Activated gamma-delta T cell (primary cell): Measurements from ENCODE around the gene LILRA6.
"Not testable (repeated sequence)": the region's sequence is repeated elsewhere in the genome, so short reads cannot be mapped to it uniquely, and the experiment has no call there.

Experiments used
- DNase-seq: peaks from one replicate; lab custom pipeline; 2025; lab: John Stamatoyannopoulos, UW

The LILRA6 gene

DNA sequence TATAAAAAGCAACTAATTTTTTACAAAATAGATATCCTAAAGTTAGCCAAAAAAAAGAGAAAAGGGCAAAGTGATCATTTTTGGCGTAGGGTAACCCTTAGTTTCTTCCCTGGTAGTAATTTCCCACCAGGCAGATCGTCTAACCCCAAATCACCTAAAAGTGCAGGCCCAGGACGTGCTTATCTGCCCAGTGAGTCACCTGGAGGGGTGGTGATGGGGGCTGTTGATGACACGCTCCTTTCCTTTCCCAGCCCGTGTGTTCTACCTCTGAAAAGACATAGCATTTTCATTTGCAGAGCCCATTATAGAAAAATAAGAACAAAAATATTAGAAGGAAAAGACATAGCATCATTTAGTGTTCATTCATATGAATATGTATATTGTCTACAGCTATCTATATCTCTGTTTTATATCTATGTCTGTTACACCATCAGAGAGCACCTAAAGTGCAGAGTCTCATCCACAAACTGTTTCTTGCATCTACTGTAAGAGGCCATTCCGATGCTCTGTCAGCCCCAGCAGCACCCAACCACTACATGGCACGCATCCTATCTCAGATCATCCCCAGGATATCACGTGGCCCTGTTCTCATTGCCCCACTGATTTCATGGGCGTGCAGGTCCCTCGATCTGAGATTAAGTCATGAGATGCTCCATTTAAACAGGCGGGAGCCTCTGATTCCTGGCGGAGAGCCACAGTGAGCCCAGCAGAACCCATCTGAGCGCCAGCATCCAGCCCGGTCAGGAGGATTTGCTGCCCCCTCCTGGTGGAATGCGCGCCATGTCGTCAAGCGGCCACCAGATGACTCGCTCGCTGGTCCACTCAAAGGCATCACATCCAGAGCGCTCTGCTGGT, 11.3 kb downstream of the LILRA6 start:
- peak; percentile 50 for DNase-seq

DNA sequence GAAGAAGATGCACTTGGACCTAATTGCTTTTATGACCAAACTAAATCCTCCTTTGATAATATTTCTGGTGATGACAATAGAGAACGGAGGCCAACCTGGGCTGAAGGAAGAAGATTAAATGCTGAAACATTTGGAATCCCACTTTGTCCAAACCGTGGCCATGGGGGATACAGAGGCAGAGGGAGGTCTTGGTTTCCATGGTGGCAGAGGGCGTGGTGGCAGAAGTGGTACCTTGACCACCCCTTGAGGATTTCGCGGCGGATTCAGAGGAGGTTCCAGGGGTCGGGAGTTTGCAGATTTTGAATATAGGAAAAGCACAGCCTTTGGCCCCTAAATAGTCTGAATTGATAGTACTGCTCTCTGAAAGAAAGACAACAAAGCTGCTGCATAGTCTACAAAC, 12.6 kb downstream of the LILRA6 start:
- DNase-seq: no peak

DNA sequence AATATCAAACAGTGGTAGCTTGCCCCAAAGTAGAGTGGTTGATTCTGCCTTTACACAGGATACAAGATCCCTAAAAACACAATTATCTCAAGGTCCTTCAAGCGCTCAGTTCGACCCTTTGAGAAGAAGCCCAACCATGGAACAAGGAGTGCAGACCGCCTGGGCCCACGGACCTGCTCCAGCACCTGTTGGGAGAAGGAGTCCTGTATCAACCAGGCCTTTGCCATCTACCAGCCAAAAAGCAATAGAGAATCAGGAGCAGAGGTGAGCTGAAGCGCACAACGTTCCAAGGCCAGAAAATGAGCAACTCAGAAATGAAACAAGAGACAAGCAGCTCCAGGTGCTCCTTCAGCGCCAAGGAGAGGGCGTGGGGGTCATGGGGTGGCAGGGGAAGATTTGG, 13.4 kb downstream of the LILRA6 start:
- DNase-seq: no peak

DNA sequence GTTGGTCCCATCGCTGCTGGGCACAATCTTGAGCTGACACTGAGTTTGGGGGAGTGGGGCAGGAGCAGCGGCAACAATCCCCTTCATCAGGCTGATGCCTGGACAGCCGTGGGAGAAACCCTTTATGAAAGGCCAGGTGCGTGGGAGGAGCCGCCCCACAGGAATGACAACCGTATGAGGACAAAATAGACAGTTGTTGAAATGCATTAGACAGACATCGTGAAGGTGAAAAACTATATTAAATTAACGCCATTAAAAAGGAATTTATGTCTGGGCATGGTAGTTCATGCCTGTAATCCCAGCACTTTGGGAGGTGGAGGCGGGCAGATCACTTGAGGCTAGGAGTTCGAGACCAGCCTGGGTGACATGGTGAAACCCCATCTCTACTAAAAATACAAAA, 18.0 kb downstream of the LILRA6 start:
- not testable (repeated sequence) for DNase-seq

DNA sequence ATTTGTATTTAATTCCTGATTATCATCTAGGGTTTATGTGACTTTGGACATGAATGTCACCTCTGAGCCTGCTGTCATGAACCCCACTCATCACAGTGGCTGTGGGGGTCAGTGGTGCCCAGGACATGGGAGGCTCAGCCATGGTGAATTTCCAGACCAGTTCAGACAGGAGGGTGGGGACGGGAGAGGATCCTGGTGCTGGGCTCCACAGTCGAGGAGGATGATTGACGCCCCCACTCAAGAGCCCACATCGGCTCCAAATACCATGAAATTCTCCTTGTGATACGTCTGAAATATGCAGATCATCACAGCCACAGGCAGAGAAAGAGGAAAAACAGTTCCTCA, 18.7 kb downstream of the LILRA6 start:
- DNase-seq: not testable (repeated sequence)

DNA sequence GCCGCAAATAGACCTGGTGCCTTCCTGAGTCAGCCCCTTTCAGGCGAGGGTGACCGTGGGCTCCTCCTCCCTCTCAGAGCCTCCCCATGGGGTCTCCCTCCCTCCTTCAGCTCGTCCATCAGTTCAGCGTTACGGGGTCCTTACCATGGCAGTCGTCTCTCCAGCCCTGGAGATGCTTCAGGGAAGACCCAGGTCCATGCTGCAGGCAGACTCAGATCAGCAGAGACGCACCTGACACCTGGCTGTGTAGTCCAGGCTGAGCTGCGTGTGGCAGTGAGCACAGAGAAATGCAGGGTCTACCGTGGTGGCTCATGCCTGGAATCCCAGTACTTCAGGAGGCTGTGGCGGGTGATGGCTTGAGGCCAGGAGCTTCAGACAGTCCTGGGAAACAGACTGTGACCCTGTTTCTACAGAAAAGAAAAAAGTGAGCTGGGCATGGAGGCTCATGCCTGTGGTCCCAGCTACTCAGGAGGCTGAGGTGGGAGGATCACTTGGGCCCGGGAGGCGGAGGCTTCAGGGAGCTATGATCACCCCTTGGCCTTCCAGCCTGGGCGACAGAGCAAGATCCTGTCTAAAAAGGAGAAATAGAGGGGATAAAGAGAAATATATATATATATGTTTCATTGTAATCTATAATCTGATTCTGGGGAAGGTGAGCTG, 19.2 kb downstream of the LILRA6 start:
- DNase-seq: not testable (repeated sequence)

DNA sequence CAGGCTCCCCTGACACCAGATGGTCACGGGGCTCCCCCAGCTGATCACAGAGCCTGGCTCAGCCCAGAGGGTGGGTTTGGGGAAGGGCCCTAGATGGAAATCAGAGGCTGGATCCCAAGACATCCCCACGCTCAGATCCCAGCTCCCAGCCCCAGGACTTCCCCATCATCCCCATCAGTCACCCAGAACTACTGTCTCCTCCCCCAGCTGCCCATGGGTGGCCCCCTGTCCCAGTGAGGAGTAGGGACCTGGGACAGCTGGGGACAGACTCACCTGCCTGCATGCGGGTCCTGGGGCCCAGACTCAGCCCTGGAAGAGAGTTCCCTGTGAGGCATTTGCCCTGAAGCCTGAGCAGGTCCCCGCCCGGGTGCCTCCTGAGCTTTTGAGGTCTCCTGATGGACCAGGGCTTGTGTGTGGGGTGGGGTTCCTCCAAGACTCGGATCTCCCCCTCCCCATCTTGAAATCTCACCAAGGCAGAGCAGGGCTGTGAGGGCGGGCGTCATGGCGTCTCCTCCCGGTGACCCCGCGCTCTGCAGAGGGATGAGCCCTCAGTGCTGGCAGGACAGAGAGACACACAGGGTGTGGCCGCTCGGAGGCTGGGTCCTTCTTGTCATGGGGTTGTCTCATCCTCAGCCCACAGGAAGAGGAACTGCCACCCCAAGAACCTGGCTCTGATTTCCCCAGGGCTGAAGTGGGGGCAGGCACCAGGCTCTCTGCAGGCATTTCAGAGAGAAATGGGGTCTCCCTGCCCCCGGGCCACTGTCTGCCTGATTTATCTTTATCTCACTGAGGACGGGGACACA, 19.9 kb downstream of the LILRA6 start, which contains the start of gene LILRB3:
Gene LILRB3, minus strand, starts transcription at position 534 of the 803 bp plus-strand sequence. Its CDS starts 31 bp downstream, at position 503.
- DNase-seq: not testable (repeated sequence)

DNA sequence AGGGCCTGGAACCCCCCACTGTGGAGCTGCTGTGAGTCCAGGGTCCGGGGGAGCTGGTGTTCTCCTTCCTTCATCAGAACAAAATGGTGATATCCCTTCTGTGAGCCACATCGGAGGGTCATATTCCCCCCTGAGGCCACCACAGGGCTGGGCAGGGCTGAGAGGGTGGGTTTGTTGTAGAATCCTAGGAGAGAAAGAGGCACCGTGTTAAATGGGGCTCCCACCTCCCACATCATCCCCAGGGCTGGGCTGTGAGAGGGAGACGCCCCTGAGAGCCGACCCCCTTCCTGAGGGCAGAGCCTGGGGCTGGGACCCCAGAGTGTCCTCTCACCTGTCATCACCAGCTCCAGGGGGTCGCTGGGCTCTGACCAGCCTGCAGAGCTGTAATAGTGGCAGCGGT, 20.6 kb downstream of the LILRA6 start:
- not testable (repeated sequence) for DNase-seq

DNA sequence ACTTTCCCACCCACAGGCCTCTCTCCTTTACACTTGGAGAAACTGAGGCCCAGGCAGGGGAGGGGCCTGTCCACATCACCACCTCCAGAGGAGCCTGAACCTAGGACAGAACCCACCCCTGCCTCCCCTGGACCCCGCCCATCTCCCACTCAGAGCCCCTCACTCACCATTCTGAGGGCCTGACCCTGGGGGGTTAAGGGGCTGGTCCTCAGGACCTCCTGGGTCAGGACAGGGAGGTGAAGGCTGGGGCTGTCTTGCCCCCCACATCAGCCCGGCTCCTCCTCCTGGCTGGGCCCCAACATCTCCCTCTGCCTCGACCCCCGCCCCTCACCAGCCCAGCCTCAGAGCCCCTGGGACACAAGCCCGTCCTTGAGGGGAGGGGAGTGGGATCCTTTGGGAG, 22.9 kb downstream of the LILRA6 start:
- DNase-seq: not testable (repeated sequence)

DNA sequence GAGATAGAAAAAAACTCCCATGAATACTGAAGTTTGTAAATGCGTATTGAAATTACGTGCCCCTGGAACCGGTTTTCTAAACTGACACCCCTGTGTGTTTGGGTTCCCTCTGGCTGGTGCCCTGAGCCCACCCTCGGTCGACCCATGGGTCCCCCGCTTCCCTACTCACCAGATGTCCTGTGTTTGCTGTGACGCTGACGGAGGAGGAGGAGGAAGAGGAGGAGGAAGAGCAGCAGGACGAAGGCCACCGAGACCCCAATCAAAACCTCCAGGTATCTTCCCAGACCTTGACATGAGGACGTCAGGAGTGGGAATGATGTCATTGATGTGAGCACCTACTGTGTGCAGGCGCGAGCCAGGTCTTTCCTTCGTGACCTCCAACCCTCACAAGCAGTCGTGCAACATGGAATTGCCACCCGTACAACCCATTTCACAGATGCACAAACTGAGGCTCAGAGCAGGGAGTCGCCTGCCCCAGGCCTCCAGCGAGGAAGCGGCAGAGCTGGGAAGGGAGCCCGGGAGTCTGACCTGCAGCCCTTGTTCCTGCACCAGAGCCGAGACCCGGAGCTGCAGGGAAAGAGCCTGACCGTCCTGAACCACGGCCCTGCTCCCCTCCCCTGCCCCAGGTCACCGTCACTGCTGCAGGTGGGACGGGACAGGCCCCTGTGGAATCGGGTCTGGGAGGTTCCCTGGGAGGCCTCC, 23.5 kb downstream of the LILRA6 start:
- DNase-seq: no peak

DNA sequence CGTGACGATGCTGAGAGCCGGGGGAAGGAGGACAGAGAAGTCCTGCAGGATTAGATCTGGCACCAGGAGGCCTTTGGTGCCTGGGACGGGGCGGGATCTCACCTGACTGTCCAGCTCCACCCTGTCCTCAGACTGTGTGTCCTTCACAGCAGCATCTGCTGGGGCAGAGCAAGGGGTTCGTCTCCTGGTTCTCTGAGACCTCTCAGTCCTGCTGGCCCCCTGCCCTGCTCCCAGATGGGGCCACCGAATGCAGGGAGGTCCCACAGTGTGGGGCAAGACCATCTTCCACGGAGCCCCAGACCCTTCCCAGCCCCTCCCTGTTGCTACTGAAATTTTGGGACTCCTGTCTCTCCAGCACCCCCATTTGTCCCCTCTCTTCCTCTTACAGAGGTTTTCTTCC, 24.3 kb downstream of the LILRA6 start:
- DNase-seq: no peak

DNA sequence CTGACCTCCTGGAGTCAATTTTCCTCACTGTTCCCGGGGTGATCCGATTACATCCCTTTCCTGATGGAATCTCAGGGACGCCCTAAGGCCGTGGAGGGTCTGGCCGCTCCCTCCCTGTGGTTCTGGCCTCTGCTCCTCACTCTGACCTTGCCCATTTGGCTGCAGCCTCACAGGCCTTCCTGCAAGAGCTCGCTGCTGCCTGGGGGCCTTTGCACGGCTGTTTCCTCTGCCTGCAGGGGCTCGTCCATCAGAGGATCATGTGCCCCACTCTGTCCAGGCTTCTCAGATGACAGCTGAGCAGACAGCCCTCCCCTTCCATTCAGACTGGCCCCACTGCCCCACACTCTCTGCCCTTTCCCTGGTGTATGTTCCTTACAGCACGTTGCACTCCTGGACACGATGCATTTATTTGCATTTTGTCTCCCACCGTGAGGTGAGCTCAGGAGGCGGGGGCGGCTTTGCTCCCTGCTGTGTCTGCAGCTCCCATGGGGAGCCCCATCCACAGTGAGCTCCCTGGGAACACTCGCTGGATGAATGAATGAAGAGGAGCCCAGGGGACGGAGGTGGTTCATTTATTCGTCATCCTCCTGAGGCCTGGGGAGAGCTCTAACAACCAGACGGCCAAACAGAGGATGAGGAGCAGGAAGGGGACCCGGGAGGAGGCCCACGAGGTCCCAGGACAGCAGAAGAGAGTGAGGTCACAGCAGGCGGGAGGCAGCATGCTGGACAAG, 24.9 kb downstream of the LILRA6 start:
- not testable (repeated sequence) for DNase-seq

DNA sequence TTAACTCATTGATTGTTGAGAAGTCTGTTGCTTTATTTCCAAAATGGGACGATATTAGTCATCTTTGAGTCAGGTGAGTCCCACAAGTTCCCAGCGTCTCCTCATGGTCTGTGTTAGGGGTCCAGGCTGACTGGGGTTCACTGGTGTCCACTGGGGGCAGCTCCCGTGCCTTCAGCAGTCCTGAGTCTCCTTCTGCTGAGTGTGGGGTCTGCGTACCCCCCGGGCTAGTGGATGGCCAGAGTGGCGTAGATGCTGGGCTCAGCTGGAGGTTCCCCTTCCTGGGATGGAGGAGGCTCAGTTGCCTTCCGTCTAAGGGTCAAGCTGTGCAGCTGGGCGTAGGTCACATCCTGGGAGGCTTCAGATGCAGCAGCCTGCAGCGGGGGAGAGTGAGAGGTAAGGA, 25.7 kb downstream of the LILRA6 start:
- DNase-seq: no peak

DNA sequence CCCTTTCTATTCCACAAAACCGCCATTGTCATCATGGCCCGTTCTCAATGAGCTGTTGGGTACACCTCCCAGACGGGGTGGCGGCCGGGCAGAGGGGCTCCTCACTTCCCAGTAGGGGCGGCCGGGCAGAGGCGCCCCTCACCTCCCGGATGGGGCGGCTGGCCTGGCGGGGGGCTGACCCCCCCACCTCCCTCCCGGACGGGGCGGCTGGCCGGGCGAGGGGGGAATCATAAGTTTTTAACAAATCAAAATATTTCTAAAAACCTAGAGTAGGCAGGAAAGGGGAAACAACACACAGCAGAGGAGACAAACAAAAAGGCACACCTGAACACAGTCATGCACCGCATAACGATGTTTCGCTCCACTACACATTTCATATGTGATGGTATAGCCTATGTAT, 27.9 kb downstream of the LILRA6 start:
- DNase-seq: not testable (repeated sequence)

DNA sequence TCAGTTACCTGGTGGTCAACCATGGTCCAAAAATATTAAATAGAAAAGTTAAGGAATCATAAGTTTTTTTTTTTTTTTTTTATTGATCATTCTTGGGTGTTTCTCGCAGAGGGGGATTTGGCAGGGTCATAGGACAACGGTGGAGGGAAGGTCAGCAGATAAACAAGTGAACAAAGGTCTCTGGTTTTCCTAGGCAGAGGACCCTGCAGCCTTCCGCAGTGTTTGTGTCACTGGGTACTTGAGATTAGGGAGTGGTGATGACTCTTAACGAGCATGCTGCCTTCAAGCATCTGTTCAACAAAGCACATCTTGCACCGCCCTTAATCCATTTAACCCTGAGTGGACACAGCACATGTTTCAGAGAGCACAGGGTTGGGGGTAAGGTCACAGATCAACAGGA, 28.4 kb downstream of the LILRA6 start:
- DNase-seq: not testable (repeated sequence)

DNA sequence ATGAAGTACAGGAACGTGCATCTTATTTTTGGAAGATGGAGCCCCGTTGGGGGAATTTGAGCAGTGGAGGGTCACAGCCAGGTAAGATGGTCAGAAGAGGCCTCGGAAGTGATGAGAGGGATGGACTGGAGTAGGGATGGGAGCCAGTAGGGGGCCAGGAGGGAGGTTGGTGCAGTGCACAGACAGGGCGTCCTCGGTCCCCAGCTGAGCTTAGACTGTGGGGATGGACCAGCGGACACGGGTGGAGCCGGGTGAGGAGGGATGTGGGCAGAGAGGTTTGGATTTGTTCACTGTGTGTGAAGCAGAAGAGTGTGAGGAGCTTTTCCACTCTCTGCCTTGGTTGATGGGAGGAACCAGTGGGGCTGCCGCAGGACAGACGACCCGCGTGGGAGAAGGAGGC, 31.4 kb downstream of the LILRA6 start:
- DNase-seq: no peak

DNA sequence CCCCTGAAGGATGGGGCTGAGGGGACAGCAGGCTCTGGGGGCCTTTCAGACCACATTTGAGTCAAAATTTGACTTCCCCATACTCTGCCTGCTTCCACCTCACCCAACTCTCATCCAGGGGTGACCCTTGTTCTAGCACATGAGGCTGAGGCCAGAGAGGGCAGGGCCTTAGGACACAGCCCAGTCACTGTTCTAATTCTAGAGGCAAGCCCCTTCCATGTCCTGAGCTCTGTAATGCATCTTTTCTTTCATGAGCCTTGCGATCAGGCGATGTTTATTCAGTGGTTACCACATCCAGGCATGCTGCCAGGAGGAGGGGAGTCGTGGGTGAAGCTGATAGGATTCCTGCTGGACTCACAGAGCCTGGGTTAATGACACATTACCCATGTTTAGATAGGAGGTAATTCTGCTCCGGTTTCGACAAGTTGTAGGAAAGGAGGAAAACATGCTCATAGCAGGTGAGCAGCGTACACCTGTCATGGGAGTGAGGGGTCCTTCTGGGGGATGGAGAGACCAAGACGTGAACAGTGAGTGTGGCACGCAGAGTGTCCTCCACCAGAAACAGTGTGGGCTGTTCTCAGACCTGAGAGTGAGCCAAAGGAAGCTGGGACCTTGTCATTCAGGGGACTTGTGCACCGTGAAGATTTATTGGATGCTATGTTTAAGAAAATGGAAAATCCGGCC, 32.6 kb downstream of the LILRA6 start:
- no peak for DNase-seq

DNA sequence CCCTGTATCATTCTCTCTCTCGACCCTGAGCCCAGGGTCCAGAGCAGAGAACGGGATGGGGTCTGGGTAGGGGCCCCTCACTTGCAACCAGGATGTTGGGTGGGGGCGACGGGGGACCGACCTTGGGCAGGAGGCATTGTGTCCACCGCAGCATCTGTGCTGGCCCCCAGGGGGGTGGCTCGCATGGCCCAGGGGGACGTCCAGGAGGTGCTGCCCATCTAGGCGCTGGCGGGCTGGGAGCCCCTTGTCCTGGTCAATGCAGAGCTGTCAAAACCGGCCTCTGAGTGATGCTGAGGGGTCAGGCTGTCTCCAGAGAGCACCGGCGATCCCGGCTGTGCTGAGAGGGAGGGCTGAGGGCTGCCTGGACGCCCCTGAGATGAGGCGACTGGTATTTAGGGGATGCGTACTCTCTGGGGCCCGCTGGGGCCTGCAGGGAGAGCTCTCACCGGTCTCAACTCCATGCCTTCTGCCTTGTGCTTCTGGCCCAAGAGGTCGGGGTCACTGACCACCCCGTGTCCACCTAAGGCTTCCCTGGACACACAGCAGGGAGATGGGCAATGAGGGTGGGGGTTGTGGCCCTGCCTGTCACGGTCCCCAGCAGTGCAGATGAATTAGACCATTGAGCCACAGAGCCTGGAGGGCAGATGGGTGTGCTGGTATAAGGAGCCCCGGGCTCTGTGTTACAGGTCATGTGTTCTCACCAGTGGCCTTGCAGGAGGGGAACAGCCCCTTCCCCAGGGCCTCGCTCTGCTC, 33.4 kb downstream of the LILRA6 start:
- DNase-seq: no peak

DNA sequence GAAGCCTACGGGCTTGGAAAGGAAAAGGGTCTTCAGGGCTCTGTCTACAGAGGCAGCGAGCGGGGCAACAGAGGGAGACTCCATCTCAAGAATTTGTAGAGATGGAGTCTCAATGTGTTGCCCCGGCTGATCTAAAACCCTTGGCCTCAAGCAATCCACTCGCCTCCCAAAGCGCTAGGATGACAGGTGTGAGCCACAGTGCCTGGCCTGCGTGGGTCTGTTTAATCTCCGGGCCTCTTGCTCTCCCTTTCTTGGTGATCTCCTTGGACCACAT, 33.9 kb downstream of the LILRA6 start:
- DNase-seq: no peak
